Liver (tissue), 3 donors: ENCODE results near the gene AKT3.

Source experiments
- ATF3 ChIP-seq: IDR thresholded peaks from 2 replicates; pipeline ENCODE4 v1.6.1; 2016; ENCODE audit warnings: antibody characterized with exemption
- FOXA1 ChIP-seq: IDR thresholded peaks from 2 replicates; pipeline ENCODE4 v1.6.1; 2016; ENCODE audit warnings: antibody characterized with exemption
- GABPA ChIP-seq, 2 donors: IDR thresholded peaks in 1 of 2; conservative IDR thresholded peaks in 1 of 2; 2 replicates each; pipeline ENCODE4 v1.6.1; 2016; ENCODE audit warnings: antibody characterized with exemption in 2 of 2, mild to moderate bottlenecking in 1 of 2, moderate library complexity in 1 of 2
- JUND ChIP-seq, 2 donors: IDR thresholded peaks; 2 replicates each; pipeline ENCODE4 v1.6.1; 2016; ENCODE audit warnings: antibody characterized with exemption in 2 of 2
- NR2F2 ChIP-seq: IDR thresholded peaks from 2 replicates; pipeline ENCODE4 v1.6.1; 2016; ENCODE audit warnings: antibody characterized with exemption
- RAD21 ChIP-seq, 2 donors: IDR thresholded peaks; 2 replicates each; pipeline ENCODE4 v1.6.1; 2016; ENCODE audit warnings: antibody characterized with exemption in 2 of 2, mild to moderate bottlenecking in 2 of 2
- SP1 ChIP-seq: IDR thresholded peaks from 2 replicates; pipeline ENCODE4 v1.6.1; 2018; ENCODE audit warnings: antibody characterized with exemption, mild to moderate bottlenecking
- TAF1 ChIP-seq: conservative IDR thresholded peaks from 2 replicates; pipeline ENCODE4 v1.6.1; 2016; ENCODE audit warnings: antibody characterized with exemption, mild to moderate bottlenecking
- YY1 ChIP-seq: IDR thresholded peaks from 2 replicates; pipeline ENCODE4 v1.6.1; 2016; ENCODE audit warnings: antibody characterized with exemption, mild to moderate bottlenecking
- TF ChIP-seq, protein P1 (sequence below): fragments of 150-350 bp; IDR thresholded peaks from 2 replicates; pipeline ENCODE4 v1.5.1; 2017; ENCODE audit warnings: improper control_type of control experiment, low read depth, low read length; ENCODE audit not compliant: missing input control
- TF ChIP-seq, protein P2 (sequence below): IDR thresholded peaks from 2 replicates; pipeline ENCODE4 v1.6.1; 2016; ENCODE audit warnings: antibody characterized with exemption, mild to moderate bottlenecking
- TF ChIP-seq, protein P3 (sequence below): IDR thresholded peaks from 2 replicates; pipeline ENCODE4 v1.6.1; 2016; ENCODE audit warnings: antibody characterized with exemption
- donor health status: healthy.
- donor health status: healthy.

DNA sequence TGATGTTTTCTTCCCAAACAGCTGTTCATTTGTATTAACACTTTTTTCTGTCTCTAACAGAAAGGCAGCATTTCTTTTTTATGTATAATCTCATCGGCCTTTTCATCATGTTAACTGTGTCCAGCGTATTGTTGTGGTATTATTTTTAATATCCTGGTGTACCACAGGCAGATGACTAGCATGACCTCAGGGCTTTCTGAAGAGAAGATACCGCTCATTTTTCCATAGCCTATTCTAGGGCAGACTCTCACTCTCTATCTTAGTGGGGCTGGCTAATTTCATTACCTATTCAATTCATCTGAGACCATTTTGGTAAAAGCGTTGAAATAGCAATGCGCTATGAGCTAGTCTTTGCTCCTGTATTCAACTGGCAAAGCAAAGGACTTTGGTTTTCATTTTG, 384.3 kb downstream of the AKT3 start:
- TF ChIP-seq, protein P1, sequence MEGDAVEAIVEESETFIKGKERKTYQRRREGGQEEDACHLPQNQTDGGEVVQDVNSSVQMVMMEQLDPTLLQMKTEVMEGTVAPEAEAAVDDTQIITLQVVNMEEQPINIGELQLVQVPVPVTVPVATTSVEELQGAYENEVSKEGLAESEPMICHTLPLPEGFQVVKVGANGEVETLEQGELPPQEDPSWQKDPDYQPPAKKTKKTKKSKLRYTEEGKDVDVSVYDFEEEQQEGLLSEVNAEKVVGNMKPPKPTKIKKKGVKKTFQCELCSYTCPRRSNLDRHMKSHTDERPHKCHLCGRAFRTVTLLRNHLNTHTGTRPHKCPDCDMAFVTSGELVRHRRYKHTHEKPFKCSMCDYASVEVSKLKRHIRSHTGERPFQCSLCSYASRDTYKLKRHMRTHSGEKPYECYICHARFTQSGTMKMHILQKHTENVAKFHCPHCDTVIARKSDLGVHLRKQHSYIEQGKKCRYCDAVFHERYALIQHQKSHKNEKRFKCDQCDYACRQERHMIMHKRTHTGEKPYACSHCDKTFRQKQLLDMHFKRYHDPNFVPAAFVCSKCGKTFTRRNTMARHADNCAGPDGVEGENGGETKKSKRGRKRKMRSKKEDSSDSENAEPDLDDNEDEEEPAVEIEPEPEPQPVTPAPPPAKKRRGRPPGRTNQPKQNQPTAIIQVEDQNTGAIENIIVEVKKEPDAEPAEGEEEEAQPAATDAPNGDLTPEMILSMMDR: no peak
- TF ChIP-seq SP1 (no peak), ATF3 (no peak), YY1 (no peak), TAF1 (no peak), GABPA (IDR thresholded peaks at IDR 0.05 in 1 of 2, conservative IDR thresholded peaks at IDR 0.05 in 1 of 2) (no peak), RAD21 (IDR thresholded peaks at IDR 0.05) (no peak), FOXA1 (no peak), JUND (IDR thresholded peaks at IDR 0.05) (no peak), NR2F2 (no peak)
- TF ChIP-seq, protein P2, sequence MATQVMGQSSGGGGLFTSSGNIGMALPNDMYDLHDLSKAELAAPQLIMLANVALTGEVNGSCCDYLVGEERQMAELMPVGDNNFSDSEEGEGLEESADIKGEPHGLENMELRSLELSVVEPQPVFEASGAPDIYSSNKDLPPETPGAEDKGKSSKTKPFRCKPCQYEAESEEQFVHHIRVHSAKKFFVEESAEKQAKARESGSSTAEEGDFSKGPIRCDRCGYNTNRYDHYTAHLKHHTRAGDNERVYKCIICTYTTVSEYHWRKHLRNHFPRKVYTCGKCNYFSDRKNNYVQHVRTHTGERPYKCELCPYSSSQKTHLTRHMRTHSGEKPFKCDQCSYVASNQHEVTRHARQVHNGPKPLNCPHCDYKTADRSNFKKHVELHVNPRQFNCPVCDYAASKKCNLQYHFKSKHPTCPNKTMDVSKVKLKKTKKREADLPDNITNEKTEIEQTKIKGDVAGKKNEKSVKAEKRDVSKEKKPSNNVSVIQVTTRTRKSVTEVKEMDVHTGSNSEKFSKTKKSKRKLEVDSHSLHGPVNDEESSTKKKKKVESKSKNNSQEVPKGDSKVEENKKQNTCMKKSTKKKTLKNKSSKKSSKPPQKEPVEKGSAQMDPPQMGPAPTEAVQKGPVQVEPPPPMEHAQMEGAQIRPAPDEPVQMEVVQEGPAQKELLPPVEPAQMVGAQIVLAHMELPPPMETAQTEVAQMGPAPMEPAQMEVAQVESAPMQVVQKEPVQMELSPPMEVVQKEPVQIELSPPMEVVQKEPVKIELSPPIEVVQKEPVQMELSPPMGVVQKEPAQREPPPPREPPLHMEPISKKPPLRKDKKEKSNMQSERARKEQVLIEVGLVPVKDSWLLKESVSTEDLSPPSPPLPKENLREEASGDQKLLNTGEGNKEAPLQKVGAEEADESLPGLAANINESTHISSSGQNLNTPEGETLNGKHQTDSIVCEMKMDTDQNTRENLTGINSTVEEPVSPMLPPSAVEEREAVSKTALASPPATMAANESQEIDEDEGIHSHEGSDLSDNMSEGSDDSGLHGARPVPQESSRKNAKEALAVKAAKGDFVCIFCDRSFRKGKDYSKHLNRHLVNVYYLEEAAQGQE: no peak
- TF ChIP-seq, protein P3, sequence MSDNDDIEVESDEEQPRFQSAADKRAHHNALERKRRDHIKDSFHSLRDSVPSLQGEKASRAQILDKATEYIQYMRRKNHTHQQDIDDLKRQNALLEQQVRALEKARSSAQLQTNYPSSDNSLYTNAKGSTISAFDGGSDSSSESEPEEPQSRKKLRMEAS: no peak
